Panc1 (cell line): Measurements from ENCODE around the gene FUBP1. TPM values are rescaled to one million over a fixed set of nuclear protein-coding genes. Genes with fewer than 3 reads are reported as not detected.

Experiments
- ATAC-seq: fragments of 200-7000 bp; cut with Tn5 transposase; 2 replicates; pipeline ENCODE4 v1.9.1; 2020; ENCODE audit warnings: mild to moderate bottlenecking, moderate library complexity
- BruUV-seq: library from RNA; stranded (reverse); fragments of 400-500 nt; replicated peaks from 2 replicates; lab custom pipeline; 2021; lab: Mats Ljungman, UMichigan
- CTCF ChIA-PET: fragments of 300-600 bp; sonication (Branson Sonifier 250); formaldehyde crosslinking; loops from one replicate; lab custom pipeline; 2022; ENCODE audit warnings: antibody characterized with exemption; lab: Charles Lee
- POLR2A ChIA-PET: fragments of 300-600 bp; sonication (Branson Sonifier 250); formaldehyde crosslinking; loops from one replicate; lab custom pipeline; 2022; ENCODE audit warnings: antibody characterized with exemption; lab: Charles Lee
- DNase-seq: peaks from one replicate; pipeline ENCODE4 v3.0.0-alpha.2; 2010; ENCODE audit warnings: low read depth, low spot score
- H3K27ac ChIP-seq: 2 replicates; pipeline ENCODE4 v1.5.1; 2011; ENCODE audit warnings: mild to moderate bottlenecking, low read length, inconsistent platforms
- H3K27me3 ChIP-seq: fragments of 200-500 bp; sonication (Bioruptor generic); 2 replicates; pipeline ENCODE4 v1.6.0; 2014; ENCODE audit warnings: low read length, inconsistent platforms; ENCODE audit not compliant: control insufficient read depth, insufficient read depth
- H3K36me3 ChIP-seq: fragments of 200-500 bp; sonication (Bioruptor generic); 2 replicates; pipeline ENCODE4 v1.5.1; 2014; ENCODE audit warnings: inconsistent platforms, mild to moderate bottlenecking, low read length, moderate library complexity; ENCODE audit not compliant: control insufficient read depth, insufficient read depth
- H3K4me1 ChIP-seq: 2 replicates; pipeline ENCODE4 v1.5.1; 2011; ENCODE audit warnings: inconsistent platforms, mild to moderate bottlenecking, low read length, moderate library complexity; ENCODE audit not compliant: control insufficient read depth, insufficient read depth
- H3K4me3 ChIP-seq, 2 experiments: 2 replicates each; pipeline ENCODE4 v1.5.1; 2011 to 2012; ENCODE audit warnings: low read depth in 2 of 2, low read length in 2 of 2, mild to moderate bottlenecking in 2 of 2, inconsistent platforms in 1 of 2, moderate library complexity in 1 of 2
- H3K9me3 ChIP-seq: fragments of 200-500 bp; sonication (Bioruptor generic); 2 replicates; pipeline ENCODE4 v1.5.1; 2014; ENCODE audit warnings: low read depth, mild to moderate bottlenecking, inconsistent platforms, low read length, moderate library complexity; ENCODE audit not compliant: control insufficient read depth, insufficient read depth
- POLR2AphosphoS5 ChIP-seq: IDR thresholded peaks from 2 replicates; pipeline ENCODE4 v1.6.1; 2012; ENCODE audit warnings: mild to moderate bottlenecking, low read depth, low read length, moderate library complexity
- SIN3A ChIP-seq: IDR thresholded peaks from 2 replicates; pipeline ENCODE4 v1.6.1; 2012; ENCODE audit warnings: low read depth, mild to moderate bottlenecking, low read length, moderate library complexity, borderline replicate concordance; ENCODE audit not compliant: insufficient read depth
- TCF7L2 ChIP-seq: IDR thresholded peaks from 2 replicates; pipeline ENCODE4 v1.6.1; 2011; ENCODE audit warnings: mild to moderate bottlenecking, low read depth, low read length, inconsistent platforms
- in situ Hi-C: cut with HindIII; loops from 2 replicates; pipeline ENCODE4 v1.10.0; 2016; ENCODE audit warnings: low sequenced_read_pairs, low pct_unique_long_range_greater_than_20kb
- intact Hi-C: fragments of 100-400 bp; cut with micrococcal nuclease; formaldehyde crosslinking; loops from one replicate; pipeline ENCODE4 v1.10.0; 2022; ENCODE audit not compliant: unreplicated experiment
- total RNA-seq: library from RNA; stranded (reverse); gene quantifications from one replicate; pipeline ENCODE4 v1.2.1, GENCODE V29; 2021; ENCODE audit not compliant: unreplicated experiment
- TF ChIP-seq, protein P1 (sequence below): fragments of 450-650 bp; IDR thresholded peaks from 2 replicates; pipeline ENCODE4 v1.5.1; 2017; ENCODE audit warnings: mild to moderate bottlenecking
- TF ChIP-seq, protein P2 (sequence below), 2 experiments: IDR thresholded peaks; 2 replicates each; pipeline ENCODE4 v1.6.1; 2011 to 2012; ENCODE audit warnings: low read depth in 2 of 2, control low read depth in 1 of 2, low read length in 1 of 2, mild to moderate bottlenecking in 1 of 2, moderate library complexity in 1 of 2; ENCODE audit not compliant: insufficient read depth in 1 of 2

FUBP1 gene
- total RNA-seq, 1 experiment from 2014 or later, result 150 TPM

DNA sequence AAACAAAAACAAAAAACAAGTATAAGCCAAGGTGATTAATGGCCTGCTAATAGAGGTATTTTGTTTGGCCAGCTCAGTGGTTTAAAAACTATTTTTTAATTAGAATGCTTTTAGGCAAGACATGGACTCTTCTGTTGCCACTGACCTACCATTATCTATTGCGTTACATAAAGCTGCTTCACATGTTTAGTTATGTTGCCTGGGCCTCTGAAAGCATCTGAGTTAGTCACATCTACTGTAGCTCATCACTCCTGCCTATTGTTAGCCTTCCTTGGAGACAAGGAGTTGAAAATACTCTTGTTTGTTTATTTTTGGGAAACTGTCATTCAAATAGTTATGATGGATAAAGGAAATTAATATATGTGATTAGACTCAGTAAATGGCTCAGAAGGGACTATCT lies 40.2 kb upstream of the FUBP1 start:
- Histone ChIP-seq H3K4me3 (no peak overlapping the region), H3K27ac (no peak overlapping the region), H3K4me1 (no peaks in the 10 kb centered on the region), H3K36me3 (no peaks in the 10 kb centered on the region; the same call in 1 of the 2 replicates), H3K27me3 (no peaks in the 10 kb centered on the region), H3K9me3 (no peaks in the 10 kb centered on the region)
- CTCF ChIA-PET, result no interaction called here
- no peak for TF ChIP-seq POLR2AphosphoS5
- TF ChIP-seq, protein P1, sequence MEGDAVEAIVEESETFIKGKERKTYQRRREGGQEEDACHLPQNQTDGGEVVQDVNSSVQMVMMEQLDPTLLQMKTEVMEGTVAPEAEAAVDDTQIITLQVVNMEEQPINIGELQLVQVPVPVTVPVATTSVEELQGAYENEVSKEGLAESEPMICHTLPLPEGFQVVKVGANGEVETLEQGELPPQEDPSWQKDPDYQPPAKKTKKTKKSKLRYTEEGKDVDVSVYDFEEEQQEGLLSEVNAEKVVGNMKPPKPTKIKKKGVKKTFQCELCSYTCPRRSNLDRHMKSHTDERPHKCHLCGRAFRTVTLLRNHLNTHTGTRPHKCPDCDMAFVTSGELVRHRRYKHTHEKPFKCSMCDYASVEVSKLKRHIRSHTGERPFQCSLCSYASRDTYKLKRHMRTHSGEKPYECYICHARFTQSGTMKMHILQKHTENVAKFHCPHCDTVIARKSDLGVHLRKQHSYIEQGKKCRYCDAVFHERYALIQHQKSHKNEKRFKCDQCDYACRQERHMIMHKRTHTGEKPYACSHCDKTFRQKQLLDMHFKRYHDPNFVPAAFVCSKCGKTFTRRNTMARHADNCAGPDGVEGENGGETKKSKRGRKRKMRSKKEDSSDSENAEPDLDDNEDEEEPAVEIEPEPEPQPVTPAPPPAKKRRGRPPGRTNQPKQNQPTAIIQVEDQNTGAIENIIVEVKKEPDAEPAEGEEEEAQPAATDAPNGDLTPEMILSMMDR, result no peak
- no peak for TF ChIP-seq SIN3A
- TF ChIP-seq, protein P2, sequence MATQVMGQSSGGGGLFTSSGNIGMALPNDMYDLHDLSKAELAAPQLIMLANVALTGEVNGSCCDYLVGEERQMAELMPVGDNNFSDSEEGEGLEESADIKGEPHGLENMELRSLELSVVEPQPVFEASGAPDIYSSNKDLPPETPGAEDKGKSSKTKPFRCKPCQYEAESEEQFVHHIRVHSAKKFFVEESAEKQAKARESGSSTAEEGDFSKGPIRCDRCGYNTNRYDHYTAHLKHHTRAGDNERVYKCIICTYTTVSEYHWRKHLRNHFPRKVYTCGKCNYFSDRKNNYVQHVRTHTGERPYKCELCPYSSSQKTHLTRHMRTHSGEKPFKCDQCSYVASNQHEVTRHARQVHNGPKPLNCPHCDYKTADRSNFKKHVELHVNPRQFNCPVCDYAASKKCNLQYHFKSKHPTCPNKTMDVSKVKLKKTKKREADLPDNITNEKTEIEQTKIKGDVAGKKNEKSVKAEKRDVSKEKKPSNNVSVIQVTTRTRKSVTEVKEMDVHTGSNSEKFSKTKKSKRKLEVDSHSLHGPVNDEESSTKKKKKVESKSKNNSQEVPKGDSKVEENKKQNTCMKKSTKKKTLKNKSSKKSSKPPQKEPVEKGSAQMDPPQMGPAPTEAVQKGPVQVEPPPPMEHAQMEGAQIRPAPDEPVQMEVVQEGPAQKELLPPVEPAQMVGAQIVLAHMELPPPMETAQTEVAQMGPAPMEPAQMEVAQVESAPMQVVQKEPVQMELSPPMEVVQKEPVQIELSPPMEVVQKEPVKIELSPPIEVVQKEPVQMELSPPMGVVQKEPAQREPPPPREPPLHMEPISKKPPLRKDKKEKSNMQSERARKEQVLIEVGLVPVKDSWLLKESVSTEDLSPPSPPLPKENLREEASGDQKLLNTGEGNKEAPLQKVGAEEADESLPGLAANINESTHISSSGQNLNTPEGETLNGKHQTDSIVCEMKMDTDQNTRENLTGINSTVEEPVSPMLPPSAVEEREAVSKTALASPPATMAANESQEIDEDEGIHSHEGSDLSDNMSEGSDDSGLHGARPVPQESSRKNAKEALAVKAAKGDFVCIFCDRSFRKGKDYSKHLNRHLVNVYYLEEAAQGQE (IDR thresholded peaks at IDR 0.05; ENCODE audit: insufficient read depth in 1 of 2, low read depth in 2 of 2, low read length in 1 of 2), result no peak
- no peak for TF ChIP-seq TCF7L2
- intact Hi-C loops (no loop called here), in situ Hi-C loops (no loop called here)
- BruUV-seq, result no TSS peak
- POLR2A ChIA-PET, result no interaction called here
- ATAC-seq (no peak), DNase-seq (no peak)

DNA sequence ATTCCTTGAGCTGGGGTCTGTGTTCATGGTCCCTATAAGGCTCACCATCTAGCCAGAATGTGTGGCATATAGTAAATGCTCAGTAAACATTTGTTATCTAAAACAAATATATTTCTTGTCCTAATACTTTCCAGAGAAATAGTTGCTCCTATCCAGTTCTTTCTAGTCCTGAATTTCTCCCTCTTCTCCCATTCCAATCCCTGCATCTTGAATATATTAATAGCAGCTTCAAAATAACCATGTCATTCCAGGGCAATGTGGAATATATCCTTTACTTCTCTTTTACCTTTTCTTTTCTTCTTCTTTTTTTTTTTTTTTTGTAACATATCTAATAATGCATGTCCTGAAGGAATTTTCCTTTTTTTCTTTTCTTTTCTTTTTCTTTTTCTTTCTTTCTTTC lies 36.3 kb upstream of the FUBP1 start:
- H3K4me3 ChIP-seq, result no peak overlapping the region
- no peaks in the 10 kb centered on the region for H3K27me3 ChIP-seq
- ATAC-seq, result no peak
- H3K9me3 ChIP-seq, result no peaks in the 10 kb centered on the region
- H3K36me3 ChIP-seq, result no peaks in the 10 kb centered on the region; the same call in 1 of the 2 replicates
- in situ Hi-C loops (no loop called here), intact Hi-C loops (no loop called here)
- CTCF ChIA-PET, result no interaction called here
- no peak for DNase-seq
- no TSS peak for BruUV-seq
- H3K4me1 ChIP-seq, result no peaks in the 10 kb centered on the region
- POLR2A ChIA-PET, result no interaction called here
- TF ChIP-seq, protein P1, result no peak
- TF ChIP-seq TCF7L2, result no peak
- TF ChIP-seq, protein P2 (IDR thresholded peaks at IDR 0.05; ENCODE audit: insufficient read depth in 1 of 2, low read depth in 2 of 2, low read length in 1 of 2), result no peak
- TF ChIP-seq SIN3A, result no peak
- no peak for TF ChIP-seq POLR2AphosphoS5
- no peak overlapping the region for H3K27ac ChIP-seq
